Naive thymus-derived CD4-positive, alpha-beta T cell (primary cell): ENCODE measurements around the gene GOSR1. TPM values are rescaled to one million over a fixed set of nuclear protein-coding genes. Genes with fewer than 3 reads are reported as not detected.
"Not testable (repeated sequence)": the region's sequence is repeated elsewhere in the genome, so short reads cannot be mapped to it uniquely, and the experiment has no call there.

Experiments
- ATAC-seq: fragments of 150-1000 bp; cut with Tn5 transposase; 2 replicates; pipeline ENCODE4 v1.10.0; 2021; ENCODE audit warnings: mild to moderate bottlenecking, moderate library complexity
- CTCF ChIA-PET: fragments of 350-600 bp; sonication (Branson Sonifier 250); formaldehyde crosslinking; loops from one replicate; lab custom pipeline; 2021; ENCODE audit warnings: antibody characterized with exemption; lab: Charles Lee
- POLR2A ChIA-PET: fragments of 350-600 bp; sonication (Branson Sonifier 250); formaldehyde crosslinking; loops from one replicate; lab custom pipeline; 2021; ENCODE audit warnings: antibody characterized with exemption, inconsistent platforms; lab: Charles Lee
- DNase-seq, 9 donors: peaks; one replicate each; pipeline versions ENCODE4 v3.0.0 to v3.0.0-alpha.2; 2020 to 2022; ENCODE audit warnings: mixed read lengths in 1 of 9
- H3K27ac ChIP-seq: one replicate; pipeline ENCODE4 v1.7.0; 2013; ENCODE audit warnings: mild to moderate bottlenecking, low read depth, low read length, moderate library complexity
- H3K27me3 ChIP-seq, 2 donors: one replicate each; pipeline ENCODE4 v1.7.0; 2013; ENCODE audit warnings: low read length in 2 of 2, mild to moderate bottlenecking in 2 of 2, moderate library complexity in 2 of 2; ENCODE audit not compliant: control insufficient read depth in 2 of 2, insufficient read depth in 2 of 2
- H3K36me3 ChIP-seq, 3 experiments: 1 replicate in 2 of 3; 2 replicates in 1 of 3; pipeline ENCODE4 v1.7.0; 2013; ENCODE audit warnings: low read length in 3 of 3, mild to moderate bottlenecking in 3 of 3, moderate library complexity in 1 of 3; ENCODE audit not compliant: insufficient read depth in 3 of 3, control insufficient read depth in 2 of 3
- H3K4me1 ChIP-seq, 2 donors: one replicate each; pipeline ENCODE4 v1.7.0; 2013; ENCODE audit warnings: low read length in 2 of 2, mild to moderate bottlenecking in 2 of 2, moderate library complexity in 1 of 2; ENCODE audit not compliant: control insufficient read depth in 2 of 2, insufficient read depth in 2 of 2
- H3K4me3 ChIP-seq: 2 replicates; pipeline ENCODE4 v1.7.0; 2013; ENCODE audit warnings: mild to moderate bottlenecking, low read length
- H3K9me3 ChIP-seq, 3 experiments: 1 replicate in 2 of 3; 2 replicates in 1 of 3; pipeline ENCODE4 v1.7.0; 2013; ENCODE audit warnings: low read length in 3 of 3; ENCODE audit not compliant: control insufficient read depth in 2 of 3
- H3K27ac Mint-ChIP-seq, 9 donors: one replicate each; pipeline ENCODE4 v1.8.0; 2020 to 2022; ENCODE audit warnings: mixed read lengths in 9 of 9, mild to moderate bottlenecking in 8 of 9, moderate library complexity in 5 of 9, inconsistent platforms in 2 of 9
- H3K27me3 Mint-ChIP-seq, 5 donors: one replicate each; pipeline ENCODE4 v1.8.0; 2021 to 2022; ENCODE audit warnings: mixed read lengths in 5 of 5, mild to moderate bottlenecking in 1 of 5
- H3K36me3 Mint-ChIP-seq, 5 donors: one replicate each; pipeline ENCODE4 v1.8.0; 2020 to 2022; ENCODE audit warnings: mixed read lengths in 5 of 5, mild to moderate bottlenecking in 3 of 5, inconsistent platforms in 1 of 5
- H3K4me1 Mint-ChIP-seq, 7 donors: one replicate each; pipeline ENCODE4 v1.8.0; 2020 to 2022; ENCODE audit warnings: mixed read lengths in 7 of 7, mild to moderate bottlenecking in 3 of 7, inconsistent platforms in 1 of 7
- H3K4me3 Mint-ChIP-seq, 10 donors: one replicate each; pipeline ENCODE4 v1.8.0; 2020 to 2022; ENCODE audit warnings: mild to moderate bottlenecking in 10 of 10, mixed read lengths in 10 of 10, moderate library complexity in 6 of 10, inconsistent platforms in 2 of 10
- H3K9me3 Mint-ChIP-seq, 11 donors: one replicate each; pipeline ENCODE4 v1.8.0; 2020 to 2022; ENCODE audit warnings: mixed read lengths in 11 of 11, mild to moderate bottlenecking in 4 of 11, inconsistent platforms in 1 of 11, moderate library complexity in 1 of 11
- intact Hi-C, 2 donors: fragments of 100-400 bp; cut with micrococcal nuclease; formaldehyde crosslinking; loops; one replicate each; pipeline ENCODE4 v1.15.1; 2023
- polyA plus RNA-seq, 2 donors: library from polyadenylated mRNA; unstranded; fragments of 300-500 nt; fragmentation: Illumina TruSeq; gene quantifications; one replicate each; pipeline ENCODE4 v1.2.3, GENCODE V29; 2021
- total RNA-seq, 6 experiments: library from RNA in 5 of 6; stranded (reverse) in 5 of 6; gene quantifications; 1 replicate in 5 of 6; 2 replicates in 1 of 6; pipeline ENCODE4 v1.2.3 and lab custom pipeline; 2021 to 2026

Gene GOSR1
- total and polyA plus RNA-seq, 7 experiments from 2014 or later, result 45.1 to 70.8 (median 62.9) TPM

DNA sequence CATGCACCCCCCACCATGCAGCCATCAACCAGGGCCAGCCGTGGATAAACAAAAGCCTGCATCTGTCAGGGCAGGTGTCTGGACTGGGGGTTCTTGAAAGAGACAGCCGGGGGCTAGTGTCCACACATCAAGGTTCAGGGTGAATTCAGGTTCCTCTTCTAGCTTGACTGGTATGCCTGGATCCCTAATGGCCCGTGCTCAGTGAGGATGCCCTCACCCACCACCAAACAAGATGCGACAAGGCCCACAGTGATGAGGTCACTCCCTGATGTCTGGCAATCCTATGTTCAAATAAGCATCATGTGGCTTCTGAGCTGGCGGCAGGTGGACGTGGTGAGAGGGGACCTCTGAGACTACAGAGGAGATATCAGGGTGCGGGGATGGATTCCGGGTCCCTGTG, 64.6 kb downstream of the GOSR1 start:
- Histone ChIP-seq H3K27me3 (no peaks in the 10 kb centered on the region), H3K4me3 (no peak overlapping the region), H3K4me1 (no peaks in the 10 kb centered on the region), H3K27ac (no peak overlapping the region), H3K36me3 (no peaks in the 10 kb centered on the region), H3K9me3 (no peaks in the 10 kb centered on the region)
- Mint-ChIP-seq H3K4me1 (peaks cover 0 to 1% (median 0%) of the 10 kb centered on the region in 7 donors), H3K9me3 (no peaks in the 10 kb centered on the region), H3K27ac (no peak overlapping the region), H3K36me3 (peaks cover 0 to 11% (median 10%) of the 10 kb centered on the region in 5 donors), H3K4me3 (no peak overlapping the region), H3K27me3 (peaks cover 0 to 2% (median 0%) of the 10 kb centered on the region in 5 donors)
- no peak for DNase-seq
- POLR2A ChIA-PET, result no interaction called here
- intact Hi-C loops, result no loop called here
- CTCF ChIA-PET, result interaction anchor here (0.7 kb wide), 1 partner anchor 13 kb away, joined by 3 read pairs; no protein-coding TSS in a partner anchor
- no peak for ATAC-seq

GRCh38 chr17:30543456-30543855, 66.2 kb downstream of the GOSR1 start:
- no peaks in the 10 kb centered on the region for H3K36me3 ChIP-seq
- no peak overlapping the region for H3K27ac Mint-ChIP-seq
- CTCF ChIA-PET, result no interaction called here
- H3K9me3 ChIP-seq, result no peaks in the 10 kb centered on the region
- H3K4me3 Mint-ChIP-seq, result no peak overlapping the region
- peaks cover 0 to 9% (median 2%) of the 10 kb centered on the region in 5 donors for H3K36me3 Mint-ChIP-seq
- H3K27me3 ChIP-seq, result no peaks in the 10 kb centered on the region
- no peak overlapping the region for H3K4me3 ChIP-seq
- ATAC-seq (no peak), DNase-seq (no peak)
- no peak overlapping the region for H3K27ac ChIP-seq
- POLR2A ChIA-PET, result no interaction called here
- peaks cover 0 to 1% (median 0%) of the 10 kb centered on the region in 7 donors for H3K4me1 Mint-ChIP-seq
- H3K4me1 ChIP-seq, result no peaks in the 10 kb centered on the region
- intact Hi-C loops, result no loop called here
- H3K27me3 Mint-ChIP-seq, result no peaks in the 10 kb centered on the region
- no peaks in the 10 kb centered on the region for H3K9me3 Mint-ChIP-seq

DNA sequence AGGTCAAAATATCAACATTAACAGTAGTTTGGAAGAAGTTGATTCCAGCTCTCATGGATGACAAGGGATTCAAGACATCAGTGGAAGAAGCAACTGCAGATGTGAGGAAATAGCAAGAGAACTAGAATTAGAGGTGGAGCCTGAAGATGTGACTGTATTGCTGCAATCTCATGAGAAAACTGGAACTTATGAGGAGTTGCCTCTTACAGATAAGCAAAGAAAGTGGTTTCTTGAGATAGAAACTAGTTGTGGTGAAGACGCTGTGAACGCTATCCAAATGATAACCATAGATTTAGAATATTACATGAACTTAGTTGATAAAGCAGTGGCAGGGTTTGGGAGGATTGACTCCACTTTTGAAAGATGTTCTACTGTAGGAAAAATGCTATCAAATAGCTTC, 67.8 kb downstream of the GOSR1 start:
- Mint-ChIP-seq H3K9me3 (peaks cover 0 to 2% (median 0%) of the 10 kb centered on the region in 11 donors), H3K4me3 (no peak overlapping the region), H3K36me3 (peaks cover 0 to 18% (median 3%) of the 10 kb centered on the region in 5 donors), H3K4me1 (peaks cover 0 to 1% (median 0%) of the 10 kb centered on the region in 7 donors), H3K27me3 (no peaks in the 10 kb centered on the region), H3K27ac (no peak overlapping the region)
- ATAC-seq (no peak), DNase-seq (no peak)
- Histone ChIP-seq H3K4me3 (no peak overlapping the region), H3K36me3 (no peaks in the 10 kb centered on the region), H3K27me3 (no peaks in the 10 kb centered on the region), H3K9me3 (no peaks in the 10 kb centered on the region), H3K27ac (no peak overlapping the region), H3K4me1 (no peaks in the 10 kb centered on the region)
- CTCF ChIA-PET, result no interaction called here
- POLR2A ChIA-PET, result no interaction called here
- intact Hi-C loops, result no loop called here

DNA sequence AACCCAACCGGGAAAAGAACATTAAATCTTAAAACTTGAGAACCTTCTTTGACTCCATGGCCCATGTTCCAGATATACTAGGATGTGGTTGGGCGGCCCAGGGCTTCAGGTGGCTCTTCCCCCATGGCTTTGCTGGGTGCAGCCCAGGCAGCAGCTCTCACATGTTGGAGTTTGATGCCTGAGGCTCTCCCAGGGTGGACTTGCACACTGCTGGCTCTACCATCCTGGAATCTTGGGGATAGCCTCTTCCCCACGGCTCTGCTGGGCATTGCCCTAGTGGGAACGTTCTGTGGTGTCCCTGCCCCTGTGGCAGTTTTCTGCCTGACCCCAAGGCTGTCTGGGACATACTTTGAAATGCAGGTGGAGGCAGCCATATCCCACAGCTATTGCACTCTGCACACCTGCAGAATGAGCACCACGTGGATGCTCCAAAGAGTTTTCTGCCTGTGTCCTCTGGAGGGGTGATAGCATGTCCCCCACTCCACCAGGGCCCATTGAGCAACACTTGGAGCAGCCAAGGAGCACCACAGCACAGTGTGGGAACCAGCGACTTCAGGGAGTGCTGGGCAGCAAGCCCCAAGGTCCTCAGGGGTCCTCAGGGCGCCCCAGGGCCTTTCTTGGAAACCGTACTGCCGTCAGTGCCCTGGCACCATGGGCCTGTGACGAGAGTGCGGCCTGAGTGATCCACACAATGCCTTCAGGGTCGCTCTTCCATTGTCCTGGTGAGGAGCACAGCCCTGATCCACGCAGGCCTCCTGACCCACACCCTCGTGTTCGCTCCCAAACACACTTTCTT, 70.8 kb downstream of the GOSR1 start:
- no peak overlapping the region for H3K4me3 ChIP-seq
- H3K36me3 ChIP-seq, result no peaks in the 10 kb centered on the region
- Mint-ChIP-seq H3K4me1 (peaks cover 0 to 11% (median 0%) of the 10 kb centered on the region in 7 donors), H3K9me3 (peaks cover 0 to 2% (median 0%) of the 10 kb centered on the region in 11 donors), H3K27ac (no peak overlapping the region), H3K4me3 (no peak overlapping the region), H3K27me3 (no peaks in the 10 kb centered on the region), H3K36me3 (peaks cover 0 to 14% (median 3%) of the 10 kb centered on the region in 5 donors)
- H3K9me3 ChIP-seq, result no peaks in the 10 kb centered on the region
- ChIA-PET POLR2A (no interaction called here), CTCF (no interaction called here)
- DNase-seq, result no peak
- intact Hi-C loops, result no loop called here
- H3K27ac ChIP-seq, result no peak overlapping the region
- ATAC-seq, result peak; percentile 20
- no peaks in the 10 kb centered on the region for H3K4me1 ChIP-seq
- H3K27me3 ChIP-seq, result no peaks in the 10 kb centered on the region

- H3K9me3 Mint-ChIP-seq, H3K27ac Mint-ChIP-seq, H3K4me3 ChIP-seq, H3K27ac ChIP-seq, H3K4me3 Mint-ChIP-seq, H3K4me1 ChIP-seq, DNase-seq, H3K27me3 Mint-ChIP-seq, H3K9me3 ChIP-seq, ATAC-seq, H3K27me3 ChIP-seq, CTCF ChIA-PET, intact Hi-C loops, H3K36me3 ChIP-seq, POLR2A ChIA-PET: not testable (repeated sequence)
- H3K4me1 Mint-ChIP-seq, result peaks cover 0 to 11% (median 0%) of the 10 kb centered on the region in 7 donors
- H3K36me3 Mint-ChIP-seq, result peaks cover 0 to 14% (median 3%) of the 10 kb centered on the region in 5 donors
Observed at GRCh38 chr17:30549181-30549580, 72.0 kb downstream of the GOSR1 start.

DNA sequence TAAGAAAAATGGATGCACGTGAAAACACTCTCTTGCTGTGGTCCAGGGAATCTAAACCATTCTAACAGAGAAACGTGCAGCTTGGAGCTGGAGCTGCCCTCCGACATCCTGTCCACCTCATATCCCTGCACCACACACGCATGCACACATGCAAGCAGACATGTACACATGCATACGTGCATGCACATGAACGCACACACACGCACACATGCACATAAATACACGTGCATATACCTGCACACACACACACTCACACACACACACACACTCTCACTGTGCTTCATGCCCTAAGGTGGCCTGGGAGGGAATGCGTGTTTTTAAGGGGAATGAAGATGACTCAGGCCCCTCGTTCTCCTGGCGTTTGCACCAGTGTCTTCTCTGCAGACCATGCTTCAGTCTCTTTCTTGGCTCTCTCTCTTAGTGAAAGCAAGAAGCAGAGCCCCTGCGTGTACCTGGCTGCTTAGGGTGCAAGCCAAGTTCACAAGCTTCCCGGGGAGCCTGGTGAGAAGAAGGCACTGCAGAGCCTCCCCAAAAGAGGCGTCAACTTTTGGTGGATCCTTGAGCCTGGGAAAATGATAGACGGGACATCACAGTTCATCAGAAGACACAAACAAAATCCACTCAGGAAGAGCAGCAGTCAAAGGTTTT, 72.8 kb downstream of the GOSR1 start:
- no peak overlapping the region for H3K4me3 ChIP-seq
- Mint-ChIP-seq H3K9me3 (peaks cover 0 to 2% (median 0%) of the 10 kb centered on the region in 11 donors), H3K27me3 (no peaks in the 10 kb centered on the region), H3K27ac (no peak overlapping the region), H3K4me1 (peaks cover 0 to 11% (median 0%) of the 10 kb centered on the region in 7 donors), H3K36me3 (peaks cover 0 to 14% (median 3%) of the 10 kb centered on the region in 5 donors), H3K4me3 (no peak overlapping the region)
- H3K4me1 ChIP-seq, result no peaks in the 10 kb centered on the region
- DNase-seq (no peak), ATAC-seq (no peak)
- H3K36me3 ChIP-seq, result no peaks in the 10 kb centered on the region
- no peak overlapping the region for H3K27ac ChIP-seq
- no peaks in the 10 kb centered on the region for H3K9me3 ChIP-seq
- intact Hi-C loops, result no loop called here
- no peaks in the 10 kb centered on the region for H3K27me3 ChIP-seq
- ChIA-PET POLR2A (no interaction called here), CTCF (no interaction called here)
